HG02571 (cell line): ENCODE results near the gene RPA3.

Experiments
- ATAC-seq: cut with Tn5 transposase; IDR thresholded peaks from one replicate; pipeline ENCODE4 v1.9.1; 2021; ENCODE audit warnings: mild to moderate bottlenecking, moderate library complexity; ENCODE audit not compliant: unreplicated experiment

Gene RPA3

DNA sequence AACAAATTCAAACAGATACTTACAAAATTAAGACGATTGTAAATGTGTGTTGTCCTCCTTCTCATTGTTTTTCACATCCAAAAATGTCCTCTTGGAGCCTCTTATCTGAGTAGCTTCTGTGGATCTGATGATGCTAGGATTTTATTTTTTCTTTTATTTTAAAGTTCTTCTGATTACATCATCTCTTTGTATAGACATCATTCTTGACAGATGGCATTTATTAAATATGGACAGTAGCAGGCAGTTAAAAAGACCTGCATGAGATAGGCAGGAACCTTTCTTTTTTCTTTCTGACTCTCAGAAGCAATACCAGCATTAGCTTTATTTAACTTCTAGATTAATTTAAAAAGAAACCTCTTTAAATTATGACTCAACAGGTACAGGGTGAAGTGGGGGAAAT, at the start of gene RPA3:
Gene RPA3, minus strand, starts transcription at position 116 of the 400 bp plus-strand sequence. CDS start 78,189 bp downstream, outside the sequence.
- ATAC-seq, result no peak

DNA sequence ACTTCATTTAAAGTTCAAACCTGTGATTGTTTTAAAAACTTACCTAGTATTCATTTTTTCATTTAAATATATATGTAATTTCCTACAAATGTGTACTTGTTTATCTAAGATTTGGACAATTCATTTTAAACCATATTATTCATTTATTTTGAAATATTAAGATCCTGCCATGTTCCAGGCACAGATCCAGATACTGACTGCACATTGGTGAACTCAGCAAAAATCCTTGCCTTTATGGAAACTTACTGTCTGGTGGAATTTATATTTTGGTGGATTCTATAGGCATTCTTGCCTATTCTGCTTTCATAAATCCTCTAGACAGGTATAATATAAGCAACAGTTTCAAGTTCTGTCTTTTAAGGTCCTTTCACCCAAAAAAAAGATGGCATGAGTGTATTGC, 48.3 kb upstream of the RPA3 start:
- no peak for ATAC-seq

DNA sequence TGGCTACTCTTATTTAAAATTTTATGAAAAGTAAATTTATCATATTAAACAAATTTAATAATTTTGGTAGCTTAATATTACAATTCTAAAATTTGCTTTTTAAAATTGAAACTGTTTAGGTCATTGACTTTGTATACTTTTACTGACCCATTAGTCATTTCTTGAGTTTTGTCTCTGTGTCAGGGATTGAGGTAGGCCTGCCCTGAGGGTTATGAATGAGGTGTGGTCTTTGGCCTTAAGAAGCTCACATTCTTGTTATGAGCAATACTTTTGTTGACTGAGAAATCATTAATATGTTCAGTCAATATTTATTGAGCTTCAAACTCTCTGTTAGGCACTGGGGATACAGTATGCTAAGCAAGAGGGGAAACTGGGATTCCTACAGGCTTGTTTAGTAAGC, 47.0 kb upstream of the RPA3 start:
- ATAC-seq, result peak; percentile 65

- no peak for ATAC-seq
Measured at GRCh38 chr7:7764520-7765396, 46.4 kb upstream of the RPA3 start.

DNA sequence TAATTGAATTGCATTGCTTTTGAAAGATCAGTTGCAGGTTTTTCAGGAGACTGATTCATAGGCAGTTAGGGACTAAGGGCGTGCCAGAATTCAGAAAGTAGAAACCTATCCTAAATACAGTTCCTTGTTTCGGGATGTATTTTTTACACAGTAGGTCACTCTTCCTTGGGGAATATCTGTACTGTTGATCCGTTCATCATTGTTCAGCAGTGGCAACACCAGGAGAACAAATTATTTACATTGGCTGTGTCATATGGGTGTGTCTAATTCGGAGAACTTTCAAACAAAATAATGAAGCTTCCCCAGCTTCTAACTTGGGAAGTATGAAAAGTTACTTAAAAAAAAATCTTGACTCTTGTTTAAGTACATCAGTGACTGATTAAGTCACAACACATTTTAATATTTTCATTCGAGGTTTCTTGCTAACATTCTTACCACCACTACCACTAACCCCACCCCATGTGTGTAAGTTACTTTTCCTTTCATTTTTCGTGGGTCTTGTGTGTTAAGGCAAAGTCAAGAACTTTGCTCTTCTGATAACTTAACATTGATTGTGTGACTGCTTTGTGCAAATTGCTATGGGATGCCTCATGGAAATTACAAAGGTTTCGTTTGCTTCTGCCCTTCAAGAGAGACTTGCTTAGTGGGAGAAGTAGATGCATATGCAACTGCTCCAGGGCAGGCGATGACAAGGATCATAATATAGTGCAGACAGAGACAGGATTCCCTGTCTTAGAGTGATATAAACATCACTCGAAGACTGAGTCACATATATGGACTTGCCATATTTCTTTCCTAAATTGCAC, 43.8 kb upstream of the RPA3 start:
- no peak for ATAC-seq

DNA sequence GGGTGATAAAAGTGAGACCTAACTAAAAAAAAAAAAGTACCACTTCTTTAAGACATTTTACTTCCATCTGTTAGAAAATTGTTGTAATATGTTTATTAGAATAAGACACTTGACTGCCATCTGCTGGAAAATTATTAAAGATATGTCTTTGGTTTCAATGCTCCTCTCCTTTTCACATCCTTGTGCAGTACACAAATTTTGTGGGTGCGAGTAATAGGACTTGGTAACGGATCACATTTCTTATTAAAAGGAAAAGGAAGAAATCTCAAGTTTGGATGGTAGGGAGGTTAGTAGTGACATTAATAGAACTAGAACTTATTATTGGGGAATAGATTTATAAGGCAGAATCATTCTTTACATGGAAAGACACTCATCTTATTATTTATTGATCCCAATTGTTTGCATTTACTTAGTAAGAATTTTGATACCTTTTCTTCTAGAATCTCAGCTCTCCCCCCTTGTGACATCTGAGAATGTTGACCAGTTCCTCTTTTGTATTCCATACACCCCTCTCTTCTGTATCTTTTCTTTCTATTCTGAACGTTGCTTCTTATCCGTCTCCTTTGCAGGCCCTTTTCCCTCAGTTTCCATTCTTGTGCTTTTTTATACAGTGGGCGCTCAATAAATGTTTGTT, 43.0 kb upstream of the RPA3 start:
- ATAC-seq, result no peak

- no peak for ATAC-seq
Measured at GRCh38 chr7:7757576-7757975, 39.2 kb upstream of the RPA3 start.

- ATAC-seq, result no peak
Measured at GRCh38 chr7:7756577-7756976, 38.2 kb upstream of the RPA3 start.

DNA sequence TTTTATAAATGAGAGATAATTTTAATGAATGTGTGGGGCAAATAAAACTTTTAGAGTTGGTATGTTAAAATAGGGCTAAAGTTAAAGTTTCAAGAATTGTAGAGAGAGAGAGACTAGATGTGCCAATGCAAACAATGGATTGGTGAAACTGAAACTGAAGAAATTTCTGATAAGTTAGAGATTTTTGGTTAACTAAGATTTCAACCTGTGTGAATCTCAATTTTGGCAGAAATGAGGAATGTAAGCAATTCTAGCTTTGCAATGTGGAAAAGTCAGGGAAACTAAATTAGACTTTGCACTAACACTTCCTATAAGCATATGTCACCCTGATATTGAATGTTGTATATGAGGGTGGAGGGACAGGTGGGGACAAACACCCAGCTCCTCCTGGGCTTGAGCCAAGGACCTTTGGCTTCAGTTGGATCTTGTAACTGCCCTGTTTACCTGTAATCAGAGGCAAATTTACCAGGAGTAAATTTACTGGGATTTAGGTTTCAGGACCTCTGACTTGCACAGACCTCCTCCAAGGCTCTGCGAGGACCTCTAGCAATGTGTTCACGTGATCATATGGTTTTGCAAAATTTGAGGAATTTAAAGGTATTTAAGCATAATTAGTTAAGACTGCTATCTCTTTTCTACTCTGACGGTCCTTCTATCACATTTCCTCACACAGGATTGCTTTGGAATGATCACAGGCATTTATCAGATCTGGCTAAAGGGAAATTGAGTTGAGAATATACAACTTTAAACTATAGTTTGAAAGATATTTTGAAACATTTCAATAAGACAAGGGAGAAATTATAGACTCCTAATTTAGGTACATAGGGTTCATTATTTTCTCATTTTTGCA, 33.1 kb upstream of the RPA3 start:
- ATAC-seq, result no peak

DNA sequence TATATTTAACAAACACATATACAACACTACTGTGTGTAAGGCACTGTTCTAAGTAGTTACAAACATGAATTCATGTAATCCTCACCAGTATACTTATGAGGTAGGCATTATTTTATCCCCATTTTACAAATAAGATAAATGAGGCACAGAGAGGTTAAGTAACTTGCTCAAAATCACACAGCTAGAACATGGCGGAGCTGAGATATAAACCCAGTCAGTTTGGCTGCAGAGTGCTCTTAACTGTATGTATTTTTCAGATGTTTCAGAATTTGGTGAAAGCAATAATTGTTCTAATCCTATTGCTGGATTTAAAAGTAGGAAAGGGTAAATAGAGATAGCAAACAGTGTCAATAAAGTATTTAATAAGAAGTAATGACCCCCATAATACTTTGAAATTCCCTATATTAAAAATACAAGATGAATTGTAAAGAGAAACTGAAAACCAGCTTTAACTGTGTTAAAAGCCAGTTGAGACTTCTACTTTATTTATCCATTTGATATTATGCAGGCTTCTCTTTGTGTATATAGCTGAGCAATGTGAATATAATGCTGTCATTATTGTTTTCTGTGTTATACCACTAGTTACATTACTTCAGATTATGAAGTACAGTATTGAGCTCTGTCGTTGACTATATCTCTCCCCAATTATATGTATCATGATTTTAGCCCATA, 32.3 kb upstream of the RPA3 start:
- no peak for ATAC-seq

- ATAC-seq, result no peak
Measured at GRCh38 chr7:7746458-7746857, 28.1 kb upstream of the RPA3 start.

DNA sequence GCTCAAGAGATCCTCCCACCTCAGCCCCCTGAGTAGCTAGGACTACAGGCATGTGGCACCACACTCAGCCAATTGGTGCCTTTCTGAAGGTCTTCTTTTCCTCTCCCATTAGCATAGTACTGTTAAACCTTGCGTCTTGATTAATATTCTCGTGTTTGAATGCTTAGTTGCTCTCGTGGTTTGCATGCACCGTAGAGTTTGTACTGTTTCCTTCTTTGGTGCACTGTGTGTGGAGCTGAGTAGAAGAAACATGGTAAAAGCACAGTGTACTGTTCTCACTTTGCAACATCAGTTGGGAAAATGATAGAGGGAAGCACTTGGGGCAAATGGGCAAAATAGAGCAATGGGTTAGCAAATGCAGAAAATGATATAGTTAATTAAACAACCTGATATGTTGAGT, 27.6 kb upstream of the RPA3 start:
- ATAC-seq, result no peak

- no peak for ATAC-seq
Measured at GRCh38 chr7:7745258-7745657, 26.9 kb upstream of the RPA3 start.

DNA sequence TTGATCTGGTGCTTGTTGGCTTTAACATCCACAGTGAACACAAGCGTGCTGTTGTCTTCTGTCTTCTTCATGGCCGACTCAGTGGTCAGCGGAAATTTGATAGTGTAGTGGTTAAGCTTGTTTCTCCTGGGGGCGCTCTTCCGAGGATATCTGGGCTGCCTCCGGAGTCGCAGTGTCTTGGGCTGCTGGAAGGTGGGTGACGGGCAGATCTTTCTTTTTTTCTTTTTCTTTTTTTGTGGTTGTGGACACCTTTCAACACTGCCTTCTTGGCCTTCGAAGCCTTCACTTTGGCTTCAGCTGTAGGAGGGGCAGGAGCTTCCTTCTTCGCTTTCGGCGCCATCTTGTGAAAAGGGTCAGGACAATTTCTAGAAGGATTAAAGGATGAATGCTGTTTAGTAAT, 23.8 kb upstream of the RPA3 start:
- no peak for ATAC-seq

GRCh38 chr7:7740037-7740355, 21.6 kb upstream of the RPA3 start:
- no peak for ATAC-seq

DNA sequence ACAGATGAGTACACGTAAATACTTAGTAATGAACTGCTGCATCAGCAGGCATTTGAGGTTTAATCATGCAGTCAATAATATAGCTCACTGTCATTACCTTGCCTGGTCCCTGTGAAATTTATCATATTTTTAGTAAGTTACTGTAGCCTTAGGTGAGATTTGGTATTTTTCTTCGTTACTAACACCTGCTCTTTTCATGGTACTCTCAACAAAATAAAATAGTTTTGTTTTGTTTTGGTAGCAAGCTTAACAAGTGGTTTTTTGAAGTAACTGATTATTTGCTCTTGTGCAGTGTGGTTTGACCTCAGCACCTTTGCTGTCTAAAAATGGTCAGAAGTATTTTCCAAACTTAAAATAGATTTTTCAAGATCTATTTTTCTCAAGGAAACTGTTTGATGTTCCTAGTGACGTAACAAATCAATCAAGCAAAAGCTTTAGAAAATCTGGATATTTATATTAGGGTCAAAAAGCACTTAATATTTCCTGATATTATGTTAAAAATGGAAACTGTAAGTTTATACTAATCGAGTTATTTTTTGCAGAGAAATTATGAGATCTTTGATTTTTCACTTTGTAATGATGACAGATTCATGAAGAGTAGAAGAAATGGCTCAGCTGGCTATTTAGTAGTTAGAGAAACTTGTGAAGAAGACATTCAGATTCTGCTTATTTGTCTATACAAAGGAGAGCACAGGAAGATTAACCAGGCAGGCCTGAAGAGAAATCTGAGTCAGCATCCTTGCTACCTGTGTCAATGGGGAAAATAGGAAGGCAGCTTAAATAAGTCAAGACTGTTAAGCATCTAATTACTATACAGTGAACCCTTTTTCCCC, 21.0 kb upstream of the RPA3 start:
- ATAC-seq, result peak; percentile 44

DNA sequence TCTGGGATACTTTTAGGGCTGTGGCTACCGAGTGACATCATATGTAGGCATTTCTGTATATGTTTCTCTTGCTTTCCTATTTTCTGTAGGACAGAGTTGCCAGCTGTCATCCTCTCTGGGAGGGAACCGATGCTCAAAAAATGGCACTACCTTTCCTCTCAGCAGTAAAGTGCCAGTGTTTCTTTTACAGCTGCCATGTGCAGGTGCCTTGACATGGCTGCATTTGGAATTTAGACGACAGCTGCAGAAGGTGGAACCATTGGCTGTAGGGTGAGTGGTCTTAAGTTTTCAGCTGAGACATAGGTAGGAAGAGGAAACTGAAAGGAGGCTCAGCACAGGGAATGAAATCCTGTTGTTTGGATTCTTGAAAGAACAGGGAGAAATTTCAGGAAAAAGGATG, 20.2 kb upstream of the RPA3 start:
- ATAC-seq, result no peak

GRCh38 chr7:7738177-7738576, 19.8 kb upstream of the RPA3 start:
- ATAC-seq, result no peak

DNA sequence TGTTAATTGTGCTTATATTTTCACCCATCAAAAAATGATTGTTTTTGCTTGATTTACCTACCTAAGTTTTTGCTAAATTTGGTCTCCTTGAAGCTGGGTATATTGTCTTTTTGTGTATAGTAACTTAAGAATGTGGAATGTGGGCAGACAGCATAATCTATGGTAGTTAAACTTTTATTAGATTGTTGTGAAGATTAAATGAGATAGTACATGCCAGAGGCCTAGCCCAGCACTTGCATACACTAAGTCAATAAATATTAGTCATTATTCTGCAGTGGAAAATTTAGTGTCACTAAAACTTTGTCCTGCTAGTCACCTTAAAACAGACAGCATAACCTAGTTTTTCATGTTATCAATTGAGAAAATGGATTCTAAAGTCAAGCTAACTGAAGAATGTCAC, 19.3 kb upstream of the RPA3 start:
- no peak for ATAC-seq
